Panc1 (cell line): ENCODE results near the gene UBAP2L. TPM values are rescaled to one million over a fixed set of nuclear protein-coding genes. Genes with fewer than 3 reads are reported as not detected.

Experiments used
- ATAC-seq: fragments of 200-7000 bp; cut with Tn5 transposase; 2 replicates; pipeline ENCODE4 v1.9.1; 2020; ENCODE audit warnings: mild to moderate bottlenecking, moderate library complexity
- BruUV-seq: library from RNA; stranded (reverse); fragments of 400-500 nt; replicated peaks from 2 replicates; lab custom pipeline; 2021; lab: Mats Ljungman, UMichigan
- CTCF ChIA-PET: fragments of 300-600 bp; sonication (Branson Sonifier 250); formaldehyde crosslinking; loops from one replicate; lab custom pipeline; 2022; ENCODE audit warnings: antibody characterized with exemption; lab: Charles Lee
- POLR2A ChIA-PET: fragments of 300-600 bp; sonication (Branson Sonifier 250); formaldehyde crosslinking; loops from one replicate; lab custom pipeline; 2022; ENCODE audit warnings: antibody characterized with exemption; lab: Charles Lee
- DNase-seq: peaks from one replicate; pipeline ENCODE4 v3.0.0-alpha.2; 2010; ENCODE audit warnings: low read depth, low spot score
- H3K27ac ChIP-seq: 2 replicates; pipeline ENCODE4 v1.5.1; 2011; ENCODE audit warnings: mild to moderate bottlenecking, low read length, inconsistent platforms
- H3K27me3 ChIP-seq: fragments of 200-500 bp; sonication (Bioruptor generic); 2 replicates; pipeline ENCODE4 v1.6.0; 2014; ENCODE audit warnings: low read length, inconsistent platforms; ENCODE audit not compliant: control insufficient read depth, insufficient read depth
- H3K36me3 ChIP-seq: fragments of 200-500 bp; sonication (Bioruptor generic); 2 replicates; pipeline ENCODE4 v1.5.1; 2014; ENCODE audit warnings: inconsistent platforms, mild to moderate bottlenecking, low read length, moderate library complexity; ENCODE audit not compliant: control insufficient read depth, insufficient read depth
- H3K4me1 ChIP-seq: 2 replicates; pipeline ENCODE4 v1.5.1; 2011; ENCODE audit warnings: inconsistent platforms, mild to moderate bottlenecking, low read length, moderate library complexity; ENCODE audit not compliant: control insufficient read depth, insufficient read depth
- H3K4me3 ChIP-seq, 2 experiments: 2 replicates each; pipeline ENCODE4 v1.5.1; 2011 to 2012; ENCODE audit warnings: low read depth in 2 of 2, low read length in 2 of 2, mild to moderate bottlenecking in 2 of 2, inconsistent platforms in 1 of 2, moderate library complexity in 1 of 2
- H3K9me3 ChIP-seq: fragments of 200-500 bp; sonication (Bioruptor generic); 2 replicates; pipeline ENCODE4 v1.5.1; 2014; ENCODE audit warnings: low read depth, mild to moderate bottlenecking, inconsistent platforms, low read length, moderate library complexity; ENCODE audit not compliant: control insufficient read depth, insufficient read depth
- CTCF ChIP-seq: fragments of 450-650 bp; IDR thresholded peaks from 2 replicates; pipeline ENCODE4 v1.5.1; 2017; ENCODE audit warnings: mild to moderate bottlenecking
- POLR2AphosphoS5 ChIP-seq: IDR thresholded peaks from 2 replicates; pipeline ENCODE4 v1.6.1; 2012; ENCODE audit warnings: mild to moderate bottlenecking, low read depth, low read length, moderate library complexity
- REST ChIP-seq, 2 experiments: IDR thresholded peaks; 2 replicates each; pipeline ENCODE4 v1.6.1; 2011 to 2012; ENCODE audit warnings: low read depth in 2 of 2, control low read depth in 1 of 2, low read length in 1 of 2, mild to moderate bottlenecking in 1 of 2, moderate library complexity in 1 of 2; ENCODE audit not compliant: insufficient read depth in 1 of 2
- SIN3A ChIP-seq: IDR thresholded peaks from 2 replicates; pipeline ENCODE4 v1.6.1; 2012; ENCODE audit warnings: low read depth, mild to moderate bottlenecking, low read length, moderate library complexity, borderline replicate concordance; ENCODE audit not compliant: insufficient read depth
- TCF7L2 ChIP-seq: IDR thresholded peaks from 2 replicates; pipeline ENCODE4 v1.6.1; 2011; ENCODE audit warnings: mild to moderate bottlenecking, low read depth, low read length, inconsistent platforms
- in situ Hi-C: cut with HindIII; loops from 2 replicates; pipeline ENCODE4 v1.10.0; 2016; ENCODE audit warnings: low sequenced_read_pairs, low pct_unique_long_range_greater_than_20kb
- intact Hi-C: fragments of 100-400 bp; cut with micrococcal nuclease; formaldehyde crosslinking; loops from one replicate; pipeline ENCODE4 v1.10.0; 2022; ENCODE audit not compliant: unreplicated experiment
- total RNA-seq: library from RNA; stranded (reverse); gene quantifications from one replicate; pipeline ENCODE4 v1.2.1, GENCODE V29; 2021; ENCODE audit not compliant: unreplicated experiment

UBAP2L gene
- total RNA-seq, 1 experiment from 2014 or later, result 227 TPM

GRCh38 chr1:154222918-154223317 is 2.2 kb downstream of the UBAP2L start:
- TF ChIP-seq SIN3A (no peak), POLR2AphosphoS5 (no peak), REST (IDR thresholded peaks at IDR 0.05; ENCODE audit: insufficient read depth in 1 of 2, low read depth in 2 of 2, low read length in 1 of 2) (no peak), CTCF (no peak), TCF7L2 (no peak)
- Histone ChIP-seq H3K27ac (peak overlapping the region; percentile 39; the same call in 1 of the 2 replicates), H3K27me3 (no peaks in the 10 kb centered on the region), H3K4me3 (peak overlapping the region; percentile 19 to 89; a peak in 2 of 4 replicates), H3K36me3 (peaks cover 41% of the 10 kb centered on the region), H3K4me1 (peaks cover 29% of the 10 kb centered on the region), H3K9me3 (no peaks in the 10 kb centered on the region)
- ChIA-PET CTCF (no interaction called here), POLR2A (no interaction called here)
- ATAC-seq (no peak), DNase-seq (no peak)
- no TSS peak for BruUV-seq
- intact Hi-C loops, result no loop called here
- in situ Hi-C loops, result no loop called here

GRCh38 chr1:154223621-154224020 is 2.9 kb downstream of the UBAP2L start:
- Histone ChIP-seq H3K27me3 (no peaks in the 10 kb centered on the region), H3K27ac (no peak overlapping the region; the same call in 1 of the 2 replicates), H3K4me3 (no peak overlapping the region), H3K4me1 (peaks cover 24% of the 10 kb centered on the region), H3K36me3 (peaks cover 35% of the 10 kb centered on the region), H3K9me3 (no peaks in the 10 kb centered on the region)
- DNase-seq (no peak), ATAC-seq (no peak)
- in situ Hi-C loops (no loop called here), intact Hi-C loops (no loop called here)
- no TSS peak for BruUV-seq
- TF ChIP-seq REST (IDR thresholded peaks at IDR 0.05; ENCODE audit: insufficient read depth in 1 of 2, low read depth in 2 of 2, low read length in 1 of 2) (no peak), POLR2AphosphoS5 (no peak), TCF7L2 (no peak), CTCF (no peak), SIN3A (no peak)
- ChIA-PET CTCF (no interaction called here), POLR2A (no interaction called here)
